Endometrium (tissue), 2 donors: ENCODE results near the gene STRA6.

Experiments used
- FAIRE-seq: peaks from 2 replicates; lab custom pipeline; 2012; peaks lifted over from hg19 to GRCh38; lab: Jason Lieb, UNC
- donor health status: control.
- donor health status: control.

Gene STRA6

GRCh38 chr15:74131628-74132413, 70.8 kb downstream of the STRA6 start:
- FAIRE-seq, result no peak

- FAIRE-seq, result no peak
Measured at GRCh38 chr15:74130849-74131627, 71.5 kb downstream of the STRA6 start.

- no peak for FAIRE-seq
Measured at GRCh38 chr15:74130155-74130848, 72.3 kb downstream of the STRA6 start, which contains the start of gene ISLR2. Gene ISLR2, plus strand, starts transcription at chr15:74130586. Its CDS starts 2,169 bp downstream, at chr15:74132755.

GRCh38 chr15:74129586-74130154, 72.9 kb downstream of the STRA6 start:
- FAIRE-seq, result no peak
